IMR-90 (cell line): ENCODE data around the gene NPAS1. TPM values are rescaled to one million over a fixed set of nuclear protein-coding genes. Genes with fewer than 3 reads are reported as not detected.

Source experiments
- ATAC-seq: fragments of 200-7000 bp; cut with Tn5 transposase; 2 replicates; pipeline ENCODE4 v1.9.1; 2020; ENCODE audit warnings: low read depth, mild to moderate bottlenecking, moderate library complexity
- BruUV-seq: library from RNA; stranded (reverse); fragments of 400-500 nt; replicated peaks from 2 replicates; lab custom pipeline; 2021; lab: Mats Ljungman, UMichigan
- CTCF ChIA-PET: fragments of 300-600 bp; formaldehyde crosslinking; extraction: SDS; loops from one replicate; lab custom pipeline; 2021; ENCODE audit warnings: antibody characterized with exemption; lab: Yijun Ruan, JAX
- POLR2A ChIA-PET: fragments of 300-600 bp; sonication (Branson Sonifier 250); formaldehyde crosslinking; loops from one replicate; lab custom pipeline; 2022; ENCODE audit warnings: antibody characterized with exemption; ENCODE audit not compliant: unreplicated experiment; lab: Charles Lee
- DNase-seq: peaks from one replicate; pipeline ENCODE4 v3.0.0; 2013
- H2AFZ ChIP-seq: replicated peaks from 2 replicates; pipeline ENCODE3; 2013; ENCODE audit warnings: low read length, mild to moderate bottlenecking; ENCODE audit not compliant: poor library complexity
- H2AK5ac ChIP-seq: 2 replicates; pipeline ENCODE4 v1.6.1; 2013; ENCODE audit warnings: low read depth, low read length, inconsistent platforms
- H2AK9ac ChIP-seq: replicated peaks from 2 replicates; pipeline ENCODE3; 2013; ENCODE audit warnings: mild to moderate bottlenecking, low read depth, low read length, moderate library complexity; ENCODE audit not compliant: poor library complexity
- H2BK120ac ChIP-seq: 2 replicates; pipeline ENCODE4 v1.6.1; 2013; ENCODE audit warnings: low read depth, low read length, inconsistent platforms
- H2BK15ac ChIP-seq: 3 replicates; pipeline ENCODE4 v1.6.1; 2013; ENCODE audit warnings: low read depth, low read length, inconsistent platforms
- H2BK20ac ChIP-seq: 2 replicates; pipeline ENCODE4 v1.6.1; 2013; ENCODE audit warnings: low read depth, mild to moderate bottlenecking, inconsistent platforms, low read length, moderate library complexity
- H2BK5ac ChIP-seq: 2 replicates; pipeline ENCODE4 v1.6.1; 2013; ENCODE audit warnings: mild to moderate bottlenecking, low read depth, low read length, inconsistent platforms; ENCODE audit not compliant: poor library complexity, severe bottlenecking
- H3K14ac ChIP-seq: replicated peaks from 2 replicates; pipeline ENCODE4 v1.6.1; 2013; ENCODE audit warnings: low read depth, low read length, inconsistent platforms
- H3K18ac ChIP-seq: 2 replicates; pipeline ENCODE4 v1.6.1; 2013; ENCODE audit warnings: low read depth, low read length, control low read depth
- H3K23ac ChIP-seq: 2 replicates; pipeline ENCODE4 v1.6.1; 2013; ENCODE audit warnings: low read depth, low read length, inconsistent platforms
- H3K27ac ChIP-seq: 2 replicates; pipeline ENCODE4 v1.5.1; 2013; ENCODE audit warnings: mild to moderate bottlenecking, control low read depth, low read length; ENCODE audit not compliant: insufficient read depth
- H3K27me3 ChIP-seq: 2 replicates; pipeline ENCODE4 v1.6.1; 2013; ENCODE audit warnings: low read length; ENCODE audit not compliant: control insufficient read depth, insufficient read depth
- H3K36me3 ChIP-seq: 2 replicates; pipeline ENCODE4 v1.6.1; 2013; ENCODE audit warnings: low read length, mixed read lengths; ENCODE audit not compliant: control insufficient read depth, insufficient read depth
- H3K4ac ChIP-seq: 2 replicates; pipeline ENCODE4 v1.6.1; 2013; ENCODE audit warnings: low read depth, low read length, inconsistent platforms
- H3K4me1 ChIP-seq: 2 replicates; pipeline ENCODE4 v1.6.1; 2013; ENCODE audit warnings: low read length, mixed read lengths; ENCODE audit not compliant: control insufficient read depth, insufficient read depth
- H3K4me2 ChIP-seq: 2 replicates; pipeline ENCODE4 v1.6.1; 2013; ENCODE audit warnings: low read depth, mild to moderate bottlenecking, control low read depth, low read length, moderate library complexity
- H3K4me3 ChIP-seq: 2 replicates; pipeline ENCODE4 v1.5.1; 2013; ENCODE audit warnings: low read depth, mild to moderate bottlenecking, control low read depth, low read length, moderate library complexity; ENCODE audit not compliant: insufficient read depth
- H3K56ac ChIP-seq: 2 replicates; pipeline ENCODE4 v1.6.1; 2013; ENCODE audit warnings: low read length, inconsistent platforms; ENCODE audit not compliant: insufficient read depth; ENCODE audit errors: extremely low read depth
- H3K79me1 ChIP-seq, 2 experiments: 2 replicates each; pipeline ENCODE4 v1.6.1; 2013; ENCODE audit warnings: low read length in 2 of 2, inconsistent platforms in 1 of 2, low read depth in 1 of 2
- H3K9ac ChIP-seq: 2 replicates; pipeline ENCODE4 v1.6.1; 2013; ENCODE audit warnings: low read depth, low read length, control low read depth
- H3K9me1 ChIP-seq: 2 replicates; pipeline ENCODE4 v1.6.1; 2013; ENCODE audit warnings: low read length, inconsistent platforms; ENCODE audit not compliant: insufficient read depth
- H3K9me3 ChIP-seq: 2 replicates; pipeline ENCODE4 v1.6.1; 2013; ENCODE audit warnings: low read length; ENCODE audit not compliant: control insufficient read depth, insufficient read depth
- H4K20me1 ChIP-seq: 2 replicates; pipeline ENCODE4 v1.6.1; 2013; ENCODE audit warnings: low read length, inconsistent platforms; ENCODE audit not compliant: insufficient read depth
- H4K5ac ChIP-seq: 2 replicates; pipeline ENCODE4 v1.6.1; 2013; ENCODE audit warnings: mild to moderate bottlenecking, low read depth, low read length, control low read depth
- H4K8ac ChIP-seq, 2 experiments: 2 replicates each; pipeline ENCODE4 v1.6.1; 2013; ENCODE audit warnings: low read depth in 2 of 2, low read length in 2 of 2, control low read depth in 1 of 2, inconsistent platforms in 1 of 2
- H4K91ac ChIP-seq: 2 replicates; pipeline ENCODE4 v1.6.1; 2013; ENCODE audit warnings: low read depth, low read length, inconsistent platforms; ENCODE audit not compliant: insufficient read depth
- BHLHE40 ChIP-seq: fragments of 150-350 bp; IDR thresholded peaks from 2 replicates; pipeline ENCODE4 v1.6.1; 2016; ENCODE audit warnings: mild to moderate bottlenecking, low read depth, low read length
- CEBPB ChIP-seq: IDR thresholded peaks from 2 replicates; pipeline ENCODE4 v1.6.1; 2012; ENCODE audit warnings: low read depth, low read length, improper control_type of control experiment
- CTCF ChIP-seq: conservative IDR thresholded peaks from 2 replicates; pipeline ENCODE4 v1.5.1; 2012; ENCODE audit warnings: mild to moderate bottlenecking, low read depth, low read length, improper control_type of control experiment
- ELK1 ChIP-seq: fragments of 150-350 bp; IDR thresholded peaks from 2 replicates; pipeline ENCODE4 v1.6.1; 2016; ENCODE audit warnings: low read depth, mild to moderate bottlenecking, low read length, moderate library complexity, borderline replicate concordance
- FOS ChIP-seq: fragments of 150-350 bp; IDR thresholded peaks from 2 replicates; pipeline ENCODE4 v1.6.1; 2016; ENCODE audit warnings: low read depth, low read length
- MAFK ChIP-seq: IDR thresholded peaks from 2 replicates; pipeline ENCODE4 v1.6.1; 2012; ENCODE audit warnings: low read depth, low read length, improper control_type of control experiment
- POLR2A ChIP-seq: IDR thresholded peaks from 2 replicates; pipeline ENCODE4 v1.6.1; 2012; ENCODE audit warnings: mild to moderate bottlenecking, low read depth, low read length
- RAD21 ChIP-seq: IDR thresholded peaks from 2 replicates; pipeline ENCODE4 v1.6.1; 2012; ENCODE audit warnings: low read length, improper control_type of control experiment
- RCOR1 ChIP-seq: IDR thresholded peaks from 2 replicates; pipeline ENCODE4 v1.6.1; 2012; ENCODE audit warnings: mild to moderate bottlenecking, low read length, improper control_type of control experiment; ENCODE audit not compliant: insufficient replicate concordance
- RFX5 ChIP-seq: IDR thresholded peaks from 2 replicates; pipeline ENCODE4 v1.8.0; 2012; ENCODE audit warnings: low read depth, mild to moderate bottlenecking, low read length, moderate library complexity
- USF2 ChIP-seq: fragments of 150-350 bp; IDR thresholded peaks from 2 replicates; pipeline ENCODE4 v1.6.1; 2017; ENCODE audit warnings: mild to moderate bottlenecking, antibody characterized with exemption, low read length, low read depth
- WGBS, 2 experiments: methylation state at CpG; one replicate each; pipeline versions ENCODE4 v1.1.5 to v1.1.7; 2013; ENCODE audit warnings: missing lambda C conversion rate in 2 of 2; ENCODE audit not compliant: insufficient read length in 1 of 2; ENCODE audit errors: extremely low coverage in 2 of 2; 5-methylcytosine and 5-hydroxymethylcytosine counted together
- dilution Hi-C: fragments of 300-500 bp; cut with HindIII; formaldehyde crosslinking; loops from one replicate; pipeline ENCODE4 v1.14.3; 2018; ENCODE audit warnings: low sequenced_read_pairs; ENCODE audit not compliant: unreplicated experiment
- in situ Hi-C: fragments of 300-500 bp; cut with MboI; formaldehyde crosslinking; loops from 3 replicates; pipeline ENCODE4 v1.14.3; 2019; ENCODE audit warnings: low sequenced_read_pairs, inconsistent platforms, mixed read lengths
- intact Hi-C: fragments of 100-400 bp; cut with micrococcal nuclease; formaldehyde crosslinking; loops from 2 replicates; pipeline ENCODE4 v1.10.0; 2022
- polyA plus RNA-seq, 3 experiments: library from polyadenylated mRNA; depleted of rRNA; stranded (reverse); fragments of >200 nt; gene quantifications; 2 replicates each; pipeline ENCODE4 v1.2.3, GENCODE V29; 2012; ENCODE audit warnings: low replicate concordance in 1 of 3
- total RNA-seq: library from RNA; depleted of rRNA; stranded (reverse); fragments of >200 nt; gene quantifications from 2 replicates; pipeline ENCODE4 v1.2.3, GENCODE V29; 2012

Gene NPAS1
- total and polyA plus RNA-seq, 2 of the 4 experiments (the other 2 are of a cell fraction) = 0.36 to 5.7 TPM

DNA sequence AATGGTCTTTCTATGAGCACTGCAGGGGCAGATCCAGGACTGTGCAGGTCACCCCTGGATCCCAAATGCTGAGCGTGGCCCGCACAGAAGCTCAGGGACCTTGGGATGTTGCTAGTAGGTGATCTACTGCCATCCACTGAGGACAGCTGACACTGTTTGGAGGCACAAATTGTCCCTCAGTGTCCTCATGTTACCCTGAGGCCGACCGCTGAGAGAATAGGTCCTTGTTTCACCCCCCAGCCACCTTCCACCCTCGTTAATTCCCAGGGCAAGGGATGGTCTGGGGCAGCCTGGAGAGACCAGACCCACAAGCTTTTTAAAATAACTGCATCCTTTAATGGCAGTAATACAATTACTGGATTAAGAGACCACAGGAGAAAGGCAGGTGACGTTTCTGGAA, 44.2 kb downstream of the NPAS1 start:
- no CpG with 5 or more reads among the region's 6 CpGs for WGBS, 2 experiments
- 0 out of 2 replicates have a peak, but pooled peaks cover 4% of the 10 kb centered on the region for H4K20me1 ChIP-seq
- no peaks in the 10 kb centered on the region for H3K27me3 ChIP-seq
- no peak overlapping the region for H2BK20ac ChIP-seq
- no peak overlapping the region for H3K4me2 ChIP-seq
- no peak overlapping the region for H3K4me3 ChIP-seq
- H2AK9ac ChIP-seq = no peak overlapping the region
- H3K36me3 ChIP-seq = peaks cover 37% of the 10 kb centered on the region; the same call in 1 of the 2 replicates
- H3K4me1 ChIP-seq = no peaks in the 10 kb centered on the region
- no peak overlapping the region for H2BK5ac ChIP-seq
- H3K4ac ChIP-seq = no peak overlapping the region
- H4K5ac ChIP-seq = no peak overlapping the region
- no TSS peak for BruUV-seq
- ChIA-PET CTCF (no interaction called here), POLR2A (no interaction called here)
- H3K18ac ChIP-seq = no peak overlapping the region
- ATAC-seq = no peak
- no peak overlapping the region for H2BK15ac ChIP-seq
- no peak for DNase-seq
- no peak overlapping the region for H2BK120ac ChIP-seq
- no peaks in the 10 kb centered on the region for H3K9me3 ChIP-seq
- no peak overlapping the region for H2AK5ac ChIP-seq
- H4K91ac ChIP-seq = no peak overlapping the region
- in situ Hi-C loops = no loop called here
- H3K79me1 ChIP-seq = peaks cover 4 to 19% of the 10 kb centered on the region in 2 experiments; a peak in 2 of 4 replicates
- H3K23ac ChIP-seq = no peak overlapping the region
- no peak overlapping the region for H2AFZ ChIP-seq
- peaks cover 7% of the 10 kb centered on the region; the same call in 1 of the 2 replicates for H3K9me1 ChIP-seq
- intact Hi-C loops = no loop called here
- no peak overlapping the region for H3K27ac ChIP-seq
- no peak overlapping the region for H3K56ac ChIP-seq
- no peak overlapping the region for H3K9ac ChIP-seq
- no peak overlapping the region for H3K14ac ChIP-seq
- dilution Hi-C loops = no loop called here
- no peak overlapping the region for H4K8ac ChIP-seq
- TF ChIP-seq RCOR1 = no peak
- TF ChIP-seq RAD21 = no peak
- TF ChIP-seq POLR2A = no peak
- TF ChIP-seq ELK1 = no peak
- no peak for TF ChIP-seq USF2
- no peak for TF ChIP-seq MAFK
- no peak for TF ChIP-seq CTCF
- no peak for TF ChIP-seq RFX5
- no peak for TF ChIP-seq BHLHE40
- no peak for TF ChIP-seq FOS
- TF ChIP-seq CEBPB = no peak
